PC-9 (cell line): ENCODE data around the gene PTPN22. TPM values are rescaled to one million over a fixed set of nuclear protein-coding genes. Genes with fewer than 3 reads are reported as not detected.

ENCODE experiments used
- BruUV-seq: library from RNA; stranded (reverse); fragments of 400-500 nt; replicated peaks from 2 replicates; lab custom pipeline; 2021; lab: Mats Ljungman, UMichigan
- CTCF ChIA-PET: fragments of 300-600 bp; sonication (Branson Sonifier 250); formaldehyde crosslinking; loops from one replicate; lab custom pipeline; 2022; ENCODE audit warnings: antibody characterized with exemption; lab: Charles Lee
- POLR2A ChIA-PET: fragments of 300-600 bp; sonication (Branson Sonifier 250); formaldehyde crosslinking; loops from one replicate; lab custom pipeline; 2022; ENCODE audit warnings: antibody characterized with exemption; ENCODE audit not compliant: unreplicated experiment; lab: Charles Lee
- DNase-seq, 2 experiments: peaks; one replicate each; pipeline versions ENCODE4 v3.0.0 to v3.0.0-alpha.2; 2015 to 2022; ENCODE audit warnings: mixed read lengths in 1 of 2
- H2AFZ ChIP-seq: fragments of 200-600 bp; sonication (generic); 2 replicates; pipeline ENCODE4 v1.8.1; 2017; ENCODE audit warnings: antibody characterized with exemption
- H3F3A ChIP-seq: fragments of 200-600 bp; sonication (generic); 2 replicates; pipeline ENCODE4 v1.8.1; 2017; ENCODE audit warnings: antibody characterized with exemption, mild to moderate bottlenecking, low read depth; ENCODE audit not compliant: insufficient read depth
- H3K27ac ChIP-seq: fragments of 200-600 bp; sonication (generic); 2 replicates; pipeline ENCODE4 v1.6.1; 2016; ENCODE audit warnings: mixed run types
- H3K27me3 ChIP-seq: fragments of 200-600 bp; sonication (generic); 2 replicates; pipeline ENCODE4 v1.6.1; 2016; ENCODE audit warnings: low read depth, mixed run types; ENCODE audit not compliant: insufficient read depth
- H3K36me3 ChIP-seq: fragments of 200-600 bp; sonication (generic); 2 replicates; pipeline ENCODE4 v1.6.1; 2016; ENCODE audit warnings: low read depth, mixed run types
- H3K4me1 ChIP-seq: fragments of 200-600 bp; sonication (generic); replicated peaks from 2 replicates; pipeline ENCODE4 v1.6.1; 2016; ENCODE audit warnings: mixed run types; ENCODE audit not compliant: insufficient read depth
- H3K4me2 ChIP-seq: fragments of 200-600 bp; sonication (generic); 2 replicates; pipeline ENCODE4 v1.6.1; 2017; ENCODE audit warnings: mixed run types
- H3K4me3 ChIP-seq: fragments of 200-600 bp; sonication (generic); 2 replicates; pipeline ENCODE4 v1.6.1; 2016; ENCODE audit warnings: mixed run types
- H3K79me2 ChIP-seq: fragments of 200-600 bp; sonication (generic); 2 replicates; pipeline ENCODE4 v1.6.1; 2017; ENCODE audit warnings: low read depth, mixed run types
- H3K9me2 ChIP-seq: fragments of 200-600 bp; sonication (generic); 2 replicates; pipeline ENCODE4 v1.8.1; 2017; ENCODE audit warnings: mild to moderate bottlenecking; ENCODE audit not compliant: insufficient read depth
- H3K9me3 ChIP-seq: fragments of 200-600 bp; sonication (generic); 2 replicates; pipeline ENCODE4 v1.8.1; 2016; ENCODE audit warnings: low read depth; ENCODE audit not compliant: insufficient read depth
- H4K20me1 ChIP-seq: fragments of 200-600 bp; sonication (generic); 2 replicates; pipeline ENCODE4 v1.8.1; 2017; ENCODE audit not compliant: insufficient read depth
- EZH2 ChIP-seq: fragments of 200-600 bp; sonication (generic); IDR thresholded peaks from 2 replicates; pipeline ENCODE4 v1.8.0; 2017; ENCODE audit warnings: antibody characterized with exemption, low read depth
- intact Hi-C: fragments of 100-400 bp; cut with micrococcal nuclease; formaldehyde crosslinking; loops from one replicate; pipeline ENCODE4 v1.10.0; 2022; ENCODE audit not compliant: unreplicated experiment
- total RNA-seq: library from RNA; stranded (reverse); gene quantifications from 2 replicates; pipeline ENCODE4 v1.2.3, GENCODE V29; 2021
- TF ChIP-seq, protein P1 (sequence below): fragments of 200-600 bp; sonication (generic); conservative IDR thresholded peaks from 2 replicates; pipeline ENCODE4 v1.6.1; 2017; ENCODE audit warnings: mixed run types, antibody characterized with exemption, mild to moderate bottlenecking, moderate library complexity

The PTPN22 gene
- total RNA-seq, 1 experiment from 2014 or later, result 0.11 TPM

DNA sequence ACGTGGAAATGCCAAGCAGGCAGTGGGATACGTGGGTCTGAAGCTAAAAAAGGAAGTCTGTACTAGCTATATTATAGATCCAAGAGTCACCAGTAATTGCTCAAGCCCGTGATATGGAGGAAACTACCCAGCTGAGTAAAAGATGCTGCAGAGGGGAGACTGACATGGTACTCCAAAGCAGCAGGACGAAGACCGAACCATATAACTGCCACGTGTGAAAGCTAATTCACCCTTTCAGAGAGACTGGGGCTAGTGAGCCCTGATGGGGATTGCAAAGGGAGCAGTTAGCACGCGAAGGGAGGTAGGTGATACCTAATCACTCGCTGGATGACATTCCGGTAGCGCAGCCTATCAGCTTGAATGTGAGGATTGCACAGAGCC, 32.8 kb upstream of the PTPN22 start:
- peaks cover 35% of the 10 kb centered on the region for H3K79me2 ChIP-seq
- H3K27me3 ChIP-seq, result no peaks in the 10 kb centered on the region
- H3K4me3 ChIP-seq, result peak overlapping the region; percentile 85
- H3K36me3 ChIP-seq, result 0 out of 2 replicates have a peak, but pooled peaks cover 7% of the 10 kb centered on the region
- H3K9me3 ChIP-seq, result no peaks in the 10 kb centered on the region
- peak overlapping the region; percentile 95 for H2AFZ ChIP-seq
- ChIA-PET POLR2A (interaction anchor here (1.0 kb wide), 1 partner anchor 27 kb away, joined by 3 read pairs; no protein-coding TSS in a partner anchor), CTCF (interaction anchor here (0.6 to 1.4 kb wide), 4 partner anchors 30 to 146 kb away, joined by 3 to 14 read pairs (median 3); partner anchors contain the start of gene OLFML3)
- TSS peak; percentile 52 for BruUV-seq
- peak overlapping the region; percentile 84 for H3K4me2 ChIP-seq
- intact Hi-C loops, result no loop called here
- H3K4me1 ChIP-seq, result peaks cover 10% of the 10 kb centered on the region
- peak overlapping the region; percentile 65 for H3K27ac ChIP-seq
- peaks cover 10% of the 10 kb centered on the region for H3F3A ChIP-seq
- H3K9me2 ChIP-seq, result no peaks in the 10 kb centered on the region
- no peak for DNase-seq
- TF ChIP-seq, protein P1, sequence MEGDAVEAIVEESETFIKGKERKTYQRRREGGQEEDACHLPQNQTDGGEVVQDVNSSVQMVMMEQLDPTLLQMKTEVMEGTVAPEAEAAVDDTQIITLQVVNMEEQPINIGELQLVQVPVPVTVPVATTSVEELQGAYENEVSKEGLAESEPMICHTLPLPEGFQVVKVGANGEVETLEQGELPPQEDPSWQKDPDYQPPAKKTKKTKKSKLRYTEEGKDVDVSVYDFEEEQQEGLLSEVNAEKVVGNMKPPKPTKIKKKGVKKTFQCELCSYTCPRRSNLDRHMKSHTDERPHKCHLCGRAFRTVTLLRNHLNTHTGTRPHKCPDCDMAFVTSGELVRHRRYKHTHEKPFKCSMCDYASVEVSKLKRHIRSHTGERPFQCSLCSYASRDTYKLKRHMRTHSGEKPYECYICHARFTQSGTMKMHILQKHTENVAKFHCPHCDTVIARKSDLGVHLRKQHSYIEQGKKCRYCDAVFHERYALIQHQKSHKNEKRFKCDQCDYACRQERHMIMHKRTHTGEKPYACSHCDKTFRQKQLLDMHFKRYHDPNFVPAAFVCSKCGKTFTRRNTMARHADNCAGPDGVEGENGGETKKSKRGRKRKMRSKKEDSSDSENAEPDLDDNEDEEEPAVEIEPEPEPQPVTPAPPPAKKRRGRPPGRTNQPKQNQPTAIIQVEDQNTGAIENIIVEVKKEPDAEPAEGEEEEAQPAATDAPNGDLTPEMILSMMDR, result no peak
- no peak for TF ChIP-seq EZH2
- no peaks in the 10 kb centered on the region for H4K20me1 ChIP-seq

DNA sequence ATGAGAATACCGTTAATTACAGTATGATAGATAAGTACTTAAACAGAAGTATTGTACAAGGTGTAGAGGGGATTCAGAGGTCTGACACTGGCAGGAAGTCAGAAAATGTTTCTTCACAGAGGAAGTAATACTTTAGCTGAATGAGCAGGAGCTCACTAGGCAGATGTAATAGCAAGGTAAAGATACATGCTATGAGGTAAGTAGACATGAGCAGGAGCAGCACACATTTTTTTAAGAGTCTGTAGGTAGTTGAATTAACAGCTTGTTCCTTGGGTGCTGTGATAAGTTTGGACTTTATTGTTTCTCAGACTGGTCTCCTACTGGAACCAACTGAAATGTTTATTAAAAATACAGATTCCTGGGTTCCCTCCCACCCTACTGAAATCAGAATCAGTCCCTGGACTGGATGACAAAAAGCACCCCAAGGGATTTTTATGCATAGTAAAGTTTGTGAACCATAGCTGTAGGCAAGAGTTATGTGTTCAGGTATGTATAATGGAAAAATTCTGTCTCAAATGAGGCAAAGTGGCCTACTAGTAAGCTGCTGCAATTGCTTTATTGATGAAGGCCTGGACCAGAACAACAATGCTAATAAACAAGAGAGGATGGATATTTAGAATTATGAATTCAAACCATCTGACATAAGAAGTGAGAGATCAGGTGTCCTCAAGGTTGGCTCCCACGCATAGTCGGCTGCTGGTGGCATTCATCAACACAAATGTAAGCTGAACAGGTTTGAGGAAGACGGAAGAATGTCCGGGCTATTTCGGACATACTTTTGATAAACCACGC, 32.2 kb upstream of the PTPN22 start:
- peaks cover 35% of the 10 kb centered on the region for H3K79me2 ChIP-seq
- intact Hi-C loops, result no loop called here
- H3K27ac ChIP-seq, result peak overlapping the region; percentile 65
- ChIA-PET POLR2A (interaction anchor here (1.0 kb wide), 1 partner anchor 27 kb away, joined by 3 read pairs; no protein-coding TSS in a partner anchor), CTCF (interaction anchor here (0.6 to 1.4 kb wide), 3 partner anchors 75 to 145 kb away, joined by 3 to 14 read pairs (median 3); partner anchors contain the start of gene OLFML3)
- H3K27me3 ChIP-seq, result no peaks in the 10 kb centered on the region
- H3F3A ChIP-seq, result peaks cover 10% of the 10 kb centered on the region
- H3K4me3 ChIP-seq, result peak overlapping the region; percentile 85
- no TSS peak for BruUV-seq
- no peaks in the 10 kb centered on the region for H4K20me1 ChIP-seq
- H3K4me2 ChIP-seq, result peak overlapping the region; percentile 84
- no peaks in the 10 kb centered on the region for H3K9me3 ChIP-seq
- H2AFZ ChIP-seq, result peak overlapping the region; percentile 95
- no peak for DNase-seq
- peaks cover 10% of the 10 kb centered on the region for H3K4me1 ChIP-seq
- TF ChIP-seq EZH2, result no peak
- TF ChIP-seq, protein P1, result no peak
- H3K9me2 ChIP-seq, result no peaks in the 10 kb centered on the region
- H3K36me3 ChIP-seq, result 0 out of 2 replicates have a peak, but pooled peaks cover 7% of the 10 kb centered on the region

DNA sequence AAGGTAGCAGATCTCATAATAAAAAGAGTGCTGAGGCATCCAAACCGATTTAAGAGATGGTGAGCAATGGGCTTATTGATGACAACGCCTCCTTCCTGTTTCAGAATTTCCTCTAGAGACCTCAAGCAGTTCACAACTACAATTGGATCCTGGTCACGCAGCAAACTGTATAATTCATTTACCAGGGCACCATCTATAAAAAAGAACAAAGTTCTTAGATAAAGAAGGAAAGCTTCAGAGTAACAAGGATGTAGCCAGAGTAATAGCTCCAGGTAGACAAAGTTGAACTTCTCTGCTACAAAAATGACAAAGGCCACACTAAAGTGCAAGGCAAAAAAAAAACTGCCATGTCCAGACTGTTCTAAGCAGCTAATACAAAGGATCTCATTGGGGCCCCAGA, 29.7 kb upstream of the PTPN22 start:
- H3K9me2 ChIP-seq, result no peaks in the 10 kb centered on the region
- no peak overlapping the region for H2AFZ ChIP-seq
- no peaks in the 10 kb centered on the region; the same call in 1 of the 2 replicates for H3K36me3 ChIP-seq
- BruUV-seq, result no TSS peak
- ChIA-PET CTCF (no interaction called here), POLR2A (no interaction called here)
- no peak overlapping the region for H3K4me3 ChIP-seq
- DNase-seq, result no peak
- TF ChIP-seq, protein P1, result no peak
- no peak for TF ChIP-seq EZH2
- no peak overlapping the region for H3K4me2 ChIP-seq
- no peaks in the 10 kb centered on the region for H4K20me1 ChIP-seq
- no peaks in the 10 kb centered on the region for H3K9me3 ChIP-seq
- H3K79me2 ChIP-seq, result peaks cover 26% of the 10 kb centered on the region
- peaks cover 10% of the 10 kb centered on the region for H3K4me1 ChIP-seq
- no peak overlapping the region for H3K27ac ChIP-seq
- intact Hi-C loops, result no loop called here
- no peaks in the 10 kb centered on the region for H3K27me3 ChIP-seq
- peaks cover 10% of the 10 kb centered on the region for H3F3A ChIP-seq
